HG02938 (cell line): ENCODE data around the gene WDR86.

ENCODE experiments used
- ATAC-seq: cut with Tn5 transposase; IDR thresholded peaks from one replicate; pipeline ENCODE4 v1.9.1; 2021; ENCODE audit warnings: mild to moderate bottlenecking, moderate library complexity; ENCODE audit not compliant: unreplicated experiment

WDR86 gene, protein sequence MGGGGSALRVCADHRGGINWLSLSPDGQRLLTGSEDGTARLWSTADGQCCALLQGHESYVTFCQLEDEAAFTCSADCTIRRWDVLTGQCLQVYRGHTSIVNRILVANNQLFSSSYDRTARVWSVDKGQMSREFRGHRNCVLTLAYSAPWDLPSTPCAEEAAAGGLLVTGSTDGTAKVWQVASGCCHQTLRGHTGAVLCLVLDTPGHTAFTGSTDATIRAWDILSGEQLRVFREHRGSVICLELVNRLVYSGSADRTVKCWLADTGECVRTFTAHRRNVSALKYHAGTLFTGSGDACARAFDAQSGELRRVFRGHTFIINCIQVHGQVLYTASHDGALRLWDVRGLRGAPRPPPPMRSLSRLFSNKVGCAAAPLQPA

DNA sequence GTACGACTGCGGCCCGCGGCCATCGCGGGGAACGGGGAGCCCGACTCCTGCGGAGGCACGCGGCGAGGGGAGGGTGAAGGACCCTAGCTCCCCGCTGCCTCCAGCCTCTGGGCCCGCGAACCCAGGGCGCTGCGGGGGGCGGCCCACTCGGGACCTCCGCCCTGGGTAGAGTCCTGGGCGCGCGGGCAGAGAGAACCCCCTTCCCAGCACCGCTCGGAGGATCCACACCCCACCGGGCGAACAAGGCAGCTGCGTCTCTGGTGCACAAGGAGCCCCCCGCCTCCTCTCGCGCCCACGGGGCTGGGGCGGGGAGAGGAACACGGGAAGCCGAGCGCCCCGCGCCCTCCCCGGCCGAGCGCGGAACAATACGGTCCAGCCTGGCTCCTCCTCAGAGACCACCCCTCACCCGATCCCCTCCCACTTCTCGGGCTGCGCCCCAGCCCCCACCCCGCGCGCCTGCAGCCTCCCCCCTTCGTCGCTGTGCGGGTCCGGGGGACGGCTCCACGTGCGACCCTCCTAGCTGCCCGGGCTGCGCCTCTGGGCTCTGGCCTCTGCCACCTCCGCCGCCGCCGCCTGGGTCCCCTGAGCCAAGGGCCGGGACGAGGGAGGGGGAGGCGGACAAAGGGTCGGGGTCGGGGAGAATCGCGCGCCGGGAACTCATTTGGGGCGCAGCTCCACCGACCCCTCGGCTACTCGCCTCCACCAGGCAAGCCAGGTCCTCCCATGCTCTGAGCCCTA is at the start of gene WDR86:
Gene WDR86, minus strand, starts transcription at position 372 of the 738 bp plus-strand sequence. CDS start 449 bp downstream, outside the sequence.
- ATAC-seq: no peak

DNA sequence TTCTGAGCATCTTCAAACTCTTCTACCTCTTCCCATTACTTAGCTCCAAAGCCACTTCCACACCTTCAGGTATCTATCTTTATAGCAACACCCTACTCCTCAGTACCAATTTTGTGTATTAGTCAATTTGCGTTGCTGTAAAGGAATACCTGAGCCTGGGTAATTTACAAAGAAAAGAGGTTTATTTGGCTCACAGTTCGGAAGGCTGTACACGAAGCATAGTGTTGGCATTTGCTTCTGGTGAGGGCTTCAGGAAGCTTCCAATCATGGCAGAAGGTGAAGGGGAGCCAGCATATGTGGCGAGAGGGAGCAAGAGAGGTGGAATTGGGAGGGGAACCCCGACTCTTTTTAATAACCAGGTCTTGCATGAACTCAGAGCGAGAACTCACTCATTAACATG is 47.7 kb upstream of the WDR86 start:
- no peak for ATAC-seq

DNA sequence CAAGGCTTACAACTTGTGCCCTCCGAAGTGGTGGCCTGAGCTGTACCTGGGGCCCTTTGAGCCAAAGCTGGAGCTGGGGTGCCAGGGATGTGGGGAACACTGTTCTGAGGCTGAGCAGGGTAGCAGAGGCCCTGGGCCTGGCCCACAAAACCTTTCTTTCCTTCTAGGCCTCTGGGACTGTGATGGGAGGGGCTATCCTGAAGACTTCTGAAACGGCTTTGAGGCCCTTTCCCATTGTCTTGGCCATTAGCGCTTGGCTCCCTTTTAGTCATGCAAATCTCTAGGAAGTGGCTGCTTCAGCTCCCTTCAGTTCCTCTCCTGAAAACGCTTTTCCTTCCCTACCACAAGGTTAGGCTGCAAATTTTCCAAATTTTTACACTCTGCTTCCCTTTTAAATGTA is 46.9 kb upstream of the WDR86 start:
- ATAC-seq: no peak

DNA sequence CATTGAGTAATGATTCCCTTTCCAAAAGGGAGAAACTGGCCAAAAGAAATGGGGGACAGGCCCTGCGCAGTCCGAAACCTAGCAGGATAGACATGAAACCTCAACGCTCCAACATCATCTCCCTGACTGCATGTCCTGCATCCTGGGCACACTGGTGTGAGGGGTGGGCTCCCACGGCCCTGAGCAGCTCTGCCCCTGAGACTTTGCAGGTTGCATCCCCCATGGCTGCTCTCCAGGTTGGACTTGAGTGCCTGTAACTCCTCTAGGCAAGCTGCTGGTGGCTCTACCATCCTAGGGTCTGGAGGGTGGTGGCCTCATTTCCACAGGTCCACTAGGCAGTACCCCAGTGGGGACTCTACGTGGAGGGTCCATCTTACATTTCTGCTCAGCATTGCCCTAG is 46.4 kb upstream of the WDR86 start:
- no peak for ATAC-seq

DNA sequence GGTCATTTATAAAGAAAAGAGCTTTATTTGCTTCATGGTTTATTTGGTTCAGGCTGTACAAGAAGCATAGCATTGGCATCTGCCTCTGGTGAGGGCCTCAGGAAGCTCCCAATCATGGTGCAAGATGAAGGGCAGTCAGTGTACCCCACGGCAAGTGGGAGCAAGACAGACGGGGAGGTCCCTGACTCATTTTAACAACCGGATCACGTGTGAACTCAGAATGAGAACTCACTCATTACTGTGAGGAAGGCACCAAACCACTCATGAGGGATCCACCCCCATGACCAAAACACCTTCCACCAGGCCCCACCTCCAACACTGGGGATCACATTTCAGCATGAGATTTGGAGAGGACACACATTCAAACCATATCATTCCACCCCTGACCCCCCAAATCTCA is 45.9 kb upstream of the WDR86 start:
- ATAC-seq: no peak

DNA sequence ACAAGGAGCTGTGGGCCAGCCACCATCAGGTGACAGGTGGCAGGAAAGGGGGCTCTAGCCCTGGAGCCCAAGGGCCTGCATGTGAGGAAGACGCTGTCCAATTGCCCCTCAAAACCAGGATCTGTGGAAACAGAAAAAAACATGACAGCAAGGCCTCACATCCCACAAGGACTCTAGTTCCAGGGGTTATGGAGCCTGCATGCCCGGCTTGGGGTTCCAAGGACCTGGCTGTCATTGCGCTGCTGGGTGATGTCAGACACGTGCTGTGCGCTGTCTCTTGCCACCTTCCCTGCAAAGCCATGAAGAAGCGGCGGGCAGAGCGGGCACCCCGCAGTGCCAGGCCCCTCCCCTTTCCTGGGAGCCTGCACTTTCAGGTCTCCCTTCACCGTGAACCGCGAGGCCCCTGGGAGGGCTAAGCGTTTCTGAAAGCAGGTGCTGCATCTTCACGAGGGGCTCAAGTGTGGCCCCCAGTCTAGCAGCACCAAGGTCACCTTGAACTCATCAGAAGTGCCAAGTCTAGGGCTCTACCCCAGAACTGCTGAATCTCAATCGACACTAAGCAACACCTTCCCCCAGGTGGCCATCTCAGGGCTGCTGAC is 45.2 kb upstream of the WDR86 start:
- ATAC-seq: no peak

DNA sequence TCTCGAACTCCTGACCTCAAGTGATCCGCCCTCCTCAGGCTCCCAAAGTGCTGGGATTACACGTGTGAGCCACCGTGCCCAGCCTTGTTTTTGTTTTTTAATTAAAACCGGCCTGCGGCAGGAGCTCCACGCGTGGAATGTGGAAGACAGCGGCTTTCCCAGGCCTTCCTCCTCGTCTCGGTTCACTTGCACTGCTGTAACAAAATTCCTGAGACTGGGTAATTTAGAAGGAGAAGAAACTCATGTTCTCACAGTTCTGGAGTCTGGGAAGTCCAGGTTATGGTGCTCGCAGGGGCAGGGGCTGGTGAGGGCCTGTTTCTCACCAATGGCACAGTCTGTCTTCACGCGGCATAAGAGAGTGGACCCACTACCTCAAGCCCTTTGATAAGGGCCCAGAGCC is 44.5 kb upstream of the WDR86 start:
- no peak for ATAC-seq

DNA sequence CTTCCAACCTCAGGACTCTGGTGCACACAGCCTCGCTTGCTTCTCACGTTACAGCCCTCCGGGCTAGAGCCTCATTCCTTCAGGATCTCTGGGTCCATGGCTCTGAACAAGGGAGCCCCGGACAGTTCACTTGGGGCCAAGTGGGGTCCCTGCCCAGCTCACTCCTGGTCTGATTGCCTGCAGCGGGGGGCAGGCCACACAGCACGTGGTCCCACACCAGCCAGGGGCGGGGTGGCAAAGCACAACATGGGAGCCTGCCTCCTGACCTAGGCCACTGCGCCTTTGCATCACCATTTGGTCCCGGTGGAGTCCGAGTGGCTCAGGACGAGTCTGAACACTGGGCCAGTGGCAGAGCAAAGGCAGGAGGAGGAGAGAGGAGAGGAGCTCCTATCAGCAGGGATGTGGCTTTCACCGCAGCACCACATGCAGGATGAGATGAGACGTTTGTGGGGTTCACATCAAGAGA is 43.5 kb upstream of the WDR86 start:
- ATAC-seq: no peak

DNA sequence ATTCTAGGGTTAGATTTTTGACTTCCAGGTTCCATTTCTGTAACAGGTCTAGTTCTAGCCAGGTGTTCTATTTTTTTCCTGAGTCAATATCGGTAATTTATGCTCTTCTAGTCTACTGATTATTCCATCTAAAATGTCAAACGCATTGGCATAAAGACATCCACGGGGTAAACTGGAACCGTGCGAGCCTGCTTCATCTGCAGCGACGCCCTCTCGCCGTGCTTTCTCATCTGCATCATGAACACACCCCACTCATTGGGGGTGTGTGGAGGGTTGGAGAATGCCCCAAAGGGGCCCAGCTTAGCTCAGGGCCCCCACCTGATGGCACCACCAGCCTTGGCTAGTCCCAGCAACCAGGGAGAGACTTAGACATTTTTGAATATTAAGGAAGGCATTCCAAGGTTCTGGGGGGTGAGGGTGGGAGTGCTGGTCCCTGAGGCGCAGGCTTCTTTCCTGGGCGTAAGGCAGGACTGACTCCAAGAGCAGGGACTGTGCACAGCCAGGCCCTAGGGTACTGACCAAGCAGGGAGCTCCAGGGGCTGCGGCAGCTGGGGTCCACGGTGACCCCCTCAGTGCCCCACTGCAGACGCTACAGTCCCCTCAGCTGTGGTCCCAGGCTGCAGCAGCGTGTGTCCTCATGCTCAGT is 43.0 kb upstream of the WDR86 start:
- ATAC-seq: no peak

DNA sequence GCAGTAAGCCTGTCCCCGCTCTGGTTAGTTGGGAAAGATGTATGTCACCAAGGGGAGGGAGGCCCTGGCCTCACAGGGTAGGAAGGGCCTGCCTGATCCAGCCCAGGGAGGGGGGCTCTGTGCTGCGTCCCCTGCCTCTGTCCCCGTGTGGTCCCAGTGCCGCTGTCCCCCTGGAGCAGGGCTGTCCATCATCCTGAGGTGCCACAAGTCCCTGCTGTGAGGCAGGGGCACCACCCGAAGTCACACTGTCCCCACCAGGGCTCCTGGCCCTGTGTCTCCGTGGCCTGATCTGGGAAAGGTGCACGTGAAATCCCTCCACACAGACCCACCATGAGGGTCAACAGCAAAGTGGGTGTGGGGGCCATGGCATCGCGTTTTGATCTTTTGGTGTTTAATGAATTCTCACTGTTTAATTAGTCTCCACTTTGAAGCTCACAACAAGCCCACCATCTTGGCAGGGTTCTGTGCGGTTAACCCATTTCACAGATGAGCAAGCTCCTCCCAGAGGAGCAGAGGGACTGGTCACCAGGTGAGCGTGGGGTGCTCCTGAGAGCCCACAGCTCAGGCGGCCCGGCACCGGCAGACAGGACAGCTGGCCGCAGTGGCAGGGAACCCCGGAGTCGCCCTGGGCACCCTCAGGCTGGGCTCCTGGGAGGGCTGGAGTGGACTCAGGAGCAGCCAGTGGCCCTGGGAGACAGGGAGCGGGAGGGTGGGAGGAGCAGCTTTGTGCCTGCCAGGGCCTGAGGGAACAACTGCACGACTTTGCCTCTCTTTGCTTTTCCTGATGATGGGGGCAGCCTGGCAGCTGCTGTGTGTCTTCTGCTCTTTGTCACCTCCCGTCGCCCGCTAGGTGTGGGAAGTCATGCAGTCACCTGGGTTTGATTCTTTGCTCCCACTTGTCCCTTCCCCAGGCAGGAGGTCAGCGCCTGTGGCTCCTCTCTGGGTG is 42.1 kb upstream of the WDR86 start:
- no peak for ATAC-seq

DNA sequence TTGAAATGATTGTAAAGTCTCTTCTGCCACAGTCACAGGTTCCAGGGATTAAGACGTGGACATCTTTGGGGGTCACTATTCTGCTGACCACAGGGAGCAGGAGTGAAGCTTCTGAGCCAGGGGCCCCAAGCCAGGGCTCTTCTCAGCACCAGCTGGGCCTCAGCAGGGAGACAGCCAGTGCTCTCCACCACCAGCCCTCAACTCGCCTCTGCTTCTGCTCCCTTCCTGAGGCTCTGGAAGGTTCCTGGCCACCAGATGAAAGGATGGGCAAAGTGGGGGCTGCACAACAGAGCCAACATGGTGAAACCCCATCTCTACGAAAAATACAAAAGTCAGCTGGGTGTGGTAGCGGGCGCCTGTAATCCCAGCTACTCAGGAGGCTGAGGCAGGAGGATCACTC is 41.3 kb upstream of the WDR86 start:
- ATAC-seq: no peak

DNA sequence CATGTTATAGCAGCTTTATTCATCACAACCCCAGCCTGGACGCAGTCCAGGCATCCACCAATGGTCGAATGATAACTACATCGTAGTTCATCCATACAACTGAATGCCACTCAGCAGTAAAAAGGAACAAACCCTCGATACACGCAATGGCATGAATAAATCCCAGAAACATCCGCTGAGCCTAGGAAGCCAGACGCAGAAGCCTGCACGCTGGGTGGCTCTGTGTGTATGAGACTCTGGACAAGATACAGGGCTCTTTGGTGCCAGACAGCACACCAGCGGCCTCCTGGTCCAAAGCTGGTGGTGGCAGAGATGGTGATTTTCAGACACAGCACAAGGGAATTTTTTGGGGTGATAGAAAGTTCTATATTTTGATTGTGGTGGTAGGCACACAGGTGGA is 40.2 kb upstream of the WDR86 start:
- no peak for ATAC-seq

DNA sequence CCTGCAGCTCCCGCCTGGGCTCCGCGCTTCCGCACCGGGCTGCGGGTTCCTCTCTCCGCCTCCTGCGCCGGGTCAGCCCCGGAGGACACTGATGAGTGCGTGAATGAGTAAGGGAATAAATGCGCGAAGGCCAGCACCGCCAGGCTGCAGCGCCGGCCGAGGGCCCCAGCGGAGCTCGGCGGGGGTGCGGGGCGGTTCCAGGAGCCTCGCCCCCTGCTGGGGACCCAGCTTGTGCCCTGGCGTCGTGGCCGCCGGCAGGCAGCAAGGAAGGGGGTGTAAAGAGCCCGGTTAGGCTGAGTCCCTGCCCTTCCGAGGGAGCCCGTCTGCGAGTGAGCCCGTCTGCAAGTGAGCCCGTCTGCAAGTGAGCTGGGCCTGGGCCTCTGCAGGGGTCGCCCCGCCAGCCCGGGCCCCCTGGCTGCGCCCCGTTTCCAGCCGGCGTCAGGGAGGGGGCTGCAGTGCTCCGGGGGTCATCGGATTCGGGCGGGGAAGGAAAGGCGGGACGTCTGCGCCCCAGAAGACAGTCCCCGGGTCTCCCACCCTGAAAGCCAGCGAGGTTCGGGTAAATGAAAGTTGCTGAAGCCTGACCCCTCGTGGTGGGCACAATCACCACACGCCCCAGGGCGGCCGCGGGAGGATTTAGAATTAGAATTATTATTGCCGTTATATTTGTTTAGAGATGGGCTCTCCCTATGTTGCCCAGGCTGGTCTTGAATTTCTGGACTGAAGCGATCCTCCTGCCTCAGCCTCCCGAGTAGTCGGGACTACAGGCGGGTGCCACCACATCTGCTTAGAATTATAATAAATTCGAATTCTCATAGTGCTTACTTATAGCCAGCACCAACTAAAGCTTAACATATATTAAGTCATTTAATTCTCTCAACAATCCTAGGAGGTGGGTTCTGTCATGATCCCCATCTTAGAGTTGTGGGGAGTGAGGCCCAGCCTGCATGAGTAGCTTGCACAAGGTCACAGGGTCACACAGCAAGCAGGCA is 38.7 kb upstream of the WDR86 start:
- peak; percentile 70 for ATAC-seq

DNA sequence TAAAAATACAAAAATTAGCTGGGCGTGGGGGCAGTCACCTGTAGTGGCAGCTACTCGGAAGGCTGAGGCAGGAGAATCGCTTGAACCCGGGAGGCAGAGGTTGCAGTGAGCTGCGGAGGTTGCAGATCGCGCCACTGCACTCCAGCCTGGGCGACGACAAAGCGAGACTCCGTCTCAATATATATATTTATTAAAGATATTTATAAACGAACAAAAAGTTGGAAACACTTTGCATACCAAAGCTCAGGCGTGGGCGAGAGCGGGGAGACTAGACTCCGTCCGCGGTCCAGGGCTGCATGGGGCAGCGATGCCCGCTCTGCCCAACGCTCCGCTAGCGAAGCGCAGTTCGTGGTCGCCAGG is 38.0 kb upstream of the WDR86 start:
- ATAC-seq: no peak

DNA sequence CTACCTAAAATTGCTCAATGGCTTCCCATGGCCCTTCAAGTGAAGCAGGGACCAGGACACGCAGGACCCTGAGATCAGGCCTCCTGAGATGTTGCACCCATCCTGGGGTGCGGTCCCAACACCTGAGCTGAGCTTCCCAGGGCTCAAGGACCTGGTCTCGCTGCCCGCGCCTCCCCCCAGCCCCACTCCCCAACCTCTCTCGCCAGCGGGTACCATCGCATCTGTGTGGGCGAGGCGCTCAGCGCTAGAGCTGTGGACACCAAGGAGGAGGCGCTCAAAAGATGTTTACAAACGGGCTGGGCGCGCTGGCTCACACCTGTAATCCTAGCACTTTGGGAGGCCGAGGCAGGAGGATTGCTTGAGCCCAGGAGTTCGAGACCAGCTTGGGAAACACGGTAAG is 37.5 kb upstream of the WDR86 start:
- no peak for ATAC-seq

DNA sequence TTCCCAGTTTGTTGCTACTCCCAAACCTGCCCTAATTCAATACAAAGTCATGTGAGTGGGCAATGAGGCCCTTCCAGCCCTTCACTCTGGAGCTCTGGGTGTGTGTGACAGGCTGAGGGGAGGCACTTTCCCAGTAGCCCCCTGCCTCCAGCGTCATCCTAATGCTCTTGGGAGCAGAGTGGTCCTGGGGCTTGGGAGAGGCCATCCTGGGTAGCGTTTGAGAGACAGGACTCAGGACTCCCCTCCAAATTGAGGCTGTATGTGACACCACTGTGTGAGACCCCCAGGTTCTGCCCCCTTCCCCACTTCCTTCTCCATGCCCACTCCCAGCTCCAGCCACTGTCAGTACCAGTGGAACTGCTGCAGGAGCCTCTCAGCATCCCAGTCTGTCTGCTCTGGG is 36.6 kb upstream of the WDR86 start:
- no peak for ATAC-seq

DNA sequence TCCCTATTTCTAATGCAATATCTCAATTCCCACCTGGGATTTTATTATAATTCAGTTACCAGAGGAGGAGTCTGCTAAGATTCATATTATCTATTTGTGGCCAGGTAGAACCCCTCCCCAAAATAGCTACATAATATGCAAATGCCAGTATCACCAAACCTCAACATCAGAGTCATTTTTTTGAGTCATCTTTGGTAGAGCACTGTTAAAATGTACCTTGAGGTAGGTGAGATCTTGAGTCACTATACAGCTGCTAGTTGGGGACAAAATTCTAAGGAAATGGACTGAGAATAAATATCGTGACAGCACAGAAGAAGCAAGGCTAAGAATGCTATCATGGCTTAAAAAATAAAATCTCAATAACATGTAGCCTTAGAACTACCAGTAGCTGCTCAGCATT is 34.8 kb upstream of the WDR86 start:
- ATAC-seq: no peak

DNA sequence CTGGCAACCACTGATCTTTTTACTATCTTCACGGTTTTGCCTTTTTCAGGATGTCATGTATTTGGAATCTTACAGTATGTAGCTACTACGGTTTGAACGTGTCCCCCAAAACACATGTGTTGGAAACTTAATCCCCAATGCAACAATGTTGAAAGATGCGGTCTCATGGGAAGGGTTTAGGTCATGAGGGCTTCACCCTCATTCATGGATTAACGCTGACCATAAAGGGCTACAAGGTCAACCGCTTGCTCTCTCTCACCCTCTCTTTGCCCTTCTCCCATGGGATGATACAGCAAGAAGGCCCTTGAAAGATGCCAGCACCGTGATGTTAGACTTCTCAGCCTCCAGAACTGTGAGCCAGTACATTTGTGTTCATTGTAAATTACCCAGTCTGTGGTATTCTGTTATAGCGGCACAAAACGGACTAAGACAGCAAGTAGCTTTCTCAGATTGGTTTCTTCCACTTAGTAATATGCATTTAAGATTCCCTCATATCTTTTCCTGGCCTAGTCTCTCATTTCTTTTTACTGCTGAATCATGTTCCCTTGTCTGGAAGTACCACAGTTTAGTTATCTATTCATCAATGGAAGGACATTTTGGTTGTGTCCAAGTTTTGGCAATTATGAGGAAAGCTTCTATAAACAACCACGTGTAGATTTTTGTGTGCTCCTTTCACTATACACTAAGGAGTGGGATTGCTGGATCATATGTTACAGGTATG is 33.1 kb upstream of the WDR86 start:
- ATAC-seq: no peak
